NCI-H748 (cell line): ENCODE measurements around the gene ITPR1.

ENCODE experiments used
- DNase-seq: peaks from one replicate; lab custom pipeline; 2025; ENCODE audit not compliant: unreplicated experiment; lab: John Stamatoyannopoulos, UW

Gene ITPR1

GRCh38 chr3:4800595-4800994, 307.4 kb downstream of the ITPR1 start:
- DNase-seq: peak; percentile 12

GRCh38 chr3:4801892-4802291, 308.7 kb downstream of the ITPR1 start:
- no peak for DNase-seq

- DNase-seq: no peak
These were observed 309.8 kb downstream of the ITPR1 start for GRCh38 chr3:4802903-4803302.

- DNase-seq: no peak
These were observed 311.3 kb downstream of the ITPR1 start for GRCh38 chr3:4804161-4805058.

DNA sequence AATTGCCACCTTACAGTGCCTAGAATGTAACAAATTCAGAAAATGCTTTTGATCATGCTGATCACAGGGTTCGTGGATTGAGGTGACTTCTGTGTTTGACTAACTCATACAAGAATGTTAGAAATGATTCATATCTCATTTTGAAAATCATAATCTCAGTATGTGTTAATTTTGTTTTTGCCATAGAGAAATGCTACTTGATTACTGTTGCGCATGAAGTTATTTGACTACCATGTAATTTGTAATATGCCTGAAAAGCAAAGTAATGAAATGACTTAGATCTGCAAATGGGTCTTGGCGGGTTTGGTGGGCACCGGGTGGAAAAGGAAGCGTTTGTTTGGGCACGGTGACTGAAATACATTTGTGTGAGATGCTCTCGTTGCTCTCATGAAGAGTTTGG, 312.5 kb downstream of the ITPR1 start:
- DNase-seq: no peak

DNA sequence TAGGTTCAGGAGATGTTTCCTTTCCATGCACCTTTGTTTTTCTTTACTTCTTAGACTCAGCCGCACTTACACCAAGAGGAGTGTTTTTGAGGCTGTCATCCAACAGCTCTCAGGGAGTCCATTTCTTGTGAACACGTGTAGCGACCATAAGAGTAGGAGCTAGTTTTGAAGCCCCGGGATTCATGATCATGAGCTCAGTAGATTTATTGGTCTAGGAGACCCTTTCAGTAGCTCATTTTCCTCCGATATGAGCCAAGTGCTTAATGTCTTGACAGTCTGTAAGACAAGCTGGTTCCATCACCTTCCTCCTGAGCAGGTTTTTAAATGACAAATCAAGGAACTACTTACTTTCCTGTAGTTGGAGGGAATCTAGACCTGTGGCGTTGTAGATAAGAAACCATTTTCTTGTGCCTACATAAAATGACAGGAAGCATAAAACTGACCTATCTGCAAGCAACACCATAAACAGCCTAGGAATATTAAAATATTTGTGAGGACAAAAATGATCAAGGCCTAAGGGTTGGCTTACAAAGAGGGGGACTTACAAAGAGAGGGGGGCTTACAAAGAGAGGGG, 313.5 kb downstream of the ITPR1 start:
- no peak for DNase-seq

GRCh38 chr3:4807381-4808280, 314.5 kb downstream of the ITPR1 start:
- DNase-seq: no peak

GRCh38 chr3:4808637-4809036, 315.5 kb downstream of the ITPR1 start:
- DNase-seq: no peak

DNA sequence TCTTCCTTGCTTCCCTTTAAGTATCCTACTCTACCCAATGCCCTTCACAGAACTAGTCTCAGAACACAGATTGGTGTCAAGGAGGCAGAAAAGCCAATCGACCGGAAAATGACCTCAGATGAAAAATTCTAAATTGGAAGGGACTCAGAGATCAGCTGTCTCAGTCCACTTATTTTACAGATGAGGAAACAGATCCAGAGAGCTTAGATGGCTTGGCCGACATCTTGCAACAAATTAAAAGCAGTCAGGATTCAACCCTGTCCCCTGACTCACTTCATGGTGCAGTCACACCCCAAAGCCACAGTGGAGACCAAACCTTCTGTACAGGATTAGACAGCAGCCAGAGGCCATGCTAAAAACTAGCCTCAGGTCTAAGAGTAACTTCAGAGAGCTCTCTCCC, 316.8 kb downstream of the ITPR1 start:
- DNase-seq: no peak

GRCh38 chr3:4812591-4812990, 319.4 kb downstream of the ITPR1 start:
- DNase-seq: no peak

- DNase-seq: no peak
These were observed 320.8 kb downstream of the ITPR1 start for GRCh38 chr3:4813909-4814304.

- no peak for DNase-seq
These were observed 321.3 kb downstream of the ITPR1 start for GRCh38 chr3:4814305-4814903.

- no peak for DNase-seq
These were observed 321.9 kb downstream of the ITPR1 start for GRCh38 chr3:4814904-4815574.

- DNase-seq: no peak
These were observed 323.2 kb downstream of the ITPR1 start for GRCh38 chr3:4816306-4816705.

GRCh38 chr3:4816718-4817117, 323.6 kb downstream of the ITPR1 start:
- DNase-seq: no peak

- no peak for DNase-seq
These were observed 324.0 kb downstream of the ITPR1 start for GRCh38 chr3:4817128-4817527.

GRCh38 chr3:4818164-4818563, 325.0 kb downstream of the ITPR1 start:
- no peak for DNase-seq

- DNase-seq: no peak
These were observed 326.0 kb downstream of the ITPR1 start for GRCh38 chr3:4818986-4819693.

GRCh38 chr3:4819746-4820145, 326.6 kb downstream of the ITPR1 start:
- DNase-seq: no peak
